ENCODE data around the gene CBY1.

DNA sequence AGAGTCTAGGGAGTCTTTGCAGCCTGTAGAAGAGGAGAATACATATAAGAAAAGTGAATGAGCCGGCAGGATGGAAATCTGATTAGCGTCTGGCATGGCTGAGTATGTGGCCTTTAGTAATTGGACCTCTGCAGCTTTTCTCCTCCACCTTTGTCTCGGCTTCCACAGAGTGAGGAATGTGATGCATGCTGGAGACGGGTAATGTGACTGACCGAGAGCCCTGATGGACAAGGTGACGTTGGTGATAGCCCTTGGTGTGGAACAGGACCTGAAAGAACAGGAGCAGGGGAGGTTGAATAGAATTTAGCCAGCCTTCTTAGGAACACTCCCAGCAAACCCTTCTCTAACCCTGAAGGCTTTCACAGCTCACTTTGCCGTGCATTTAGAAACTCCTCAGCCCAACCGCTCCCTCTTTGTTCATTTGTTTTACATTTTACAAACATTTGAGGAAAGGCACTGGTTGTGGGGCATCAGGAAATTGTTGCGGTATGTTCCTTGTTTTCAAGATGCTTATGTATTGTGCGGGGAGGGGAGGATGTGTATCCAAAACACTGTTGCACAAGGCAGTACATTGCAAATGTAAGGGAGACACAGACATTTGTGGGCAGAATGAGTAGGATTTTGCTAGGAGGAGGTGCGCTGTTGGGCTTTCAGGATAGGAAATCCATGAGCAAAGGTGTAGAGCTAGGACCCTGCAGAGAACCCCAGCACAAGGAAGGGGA lies 56.2 kb downstream of the CBY1 start:
- TF ChIP-seq, protein P1, sequence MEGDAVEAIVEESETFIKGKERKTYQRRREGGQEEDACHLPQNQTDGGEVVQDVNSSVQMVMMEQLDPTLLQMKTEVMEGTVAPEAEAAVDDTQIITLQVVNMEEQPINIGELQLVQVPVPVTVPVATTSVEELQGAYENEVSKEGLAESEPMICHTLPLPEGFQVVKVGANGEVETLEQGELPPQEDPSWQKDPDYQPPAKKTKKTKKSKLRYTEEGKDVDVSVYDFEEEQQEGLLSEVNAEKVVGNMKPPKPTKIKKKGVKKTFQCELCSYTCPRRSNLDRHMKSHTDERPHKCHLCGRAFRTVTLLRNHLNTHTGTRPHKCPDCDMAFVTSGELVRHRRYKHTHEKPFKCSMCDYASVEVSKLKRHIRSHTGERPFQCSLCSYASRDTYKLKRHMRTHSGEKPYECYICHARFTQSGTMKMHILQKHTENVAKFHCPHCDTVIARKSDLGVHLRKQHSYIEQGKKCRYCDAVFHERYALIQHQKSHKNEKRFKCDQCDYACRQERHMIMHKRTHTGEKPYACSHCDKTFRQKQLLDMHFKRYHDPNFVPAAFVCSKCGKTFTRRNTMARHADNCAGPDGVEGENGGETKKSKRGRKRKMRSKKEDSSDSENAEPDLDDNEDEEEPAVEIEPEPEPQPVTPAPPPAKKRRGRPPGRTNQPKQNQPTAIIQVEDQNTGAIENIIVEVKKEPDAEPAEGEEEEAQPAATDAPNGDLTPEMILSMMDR (conservative IDR thresholded peaks at IDR 0.05 in 1 of 2, IDR thresholded peaks at IDR 0.05 in 1 of 2; ENCODE audit: low read depth in 1 of 2, low read length in 2 of 2) = no peak
- no peak for TF ChIP-seq EZH2 (IDR thresholded peaks at IDR 0.05; ENCODE audit: low read length, missing control alignments)

All from fibroblast of lung (primary cell).